Brain microvascular endothelial cell (primary cell): ENCODE measurements around the gene EBF4.
A peak's percentile ranks its signal among the peaks of the same experiment; 100 is the strongest.

Experiments used
- DNase-seq: peaks from one replicate; pipeline ENCODE4 v3.0.0-alpha.2; 2020
- H3K27ac ChIP-seq: fragments of 250-450 bp; sonication (Bioruptor Pico); 2 replicates; pipeline ENCODE4 v1.5.1; 2020; ENCODE audit warnings: mild to moderate bottlenecking, moderate library complexity
- H3K27me3 ChIP-seq: fragments of 250-450 bp; sonication (Bioruptor Pico); replicated peaks from 2 replicates; pipeline ENCODE4 v1.5.1; 2020; ENCODE audit warnings: mild to moderate bottlenecking
- H3K36me3 ChIP-seq: fragments of 250-450 bp; sonication (Bioruptor Pico); replicated peaks from 2 replicates; pipeline ENCODE4 v1.5.1; 2020; ENCODE audit warnings: mild to moderate bottlenecking
- H3K4me3 ChIP-seq: 2 replicates; pipeline ENCODE4 v1.5.1; 2011; ENCODE audit warnings: low read depth, mild to moderate bottlenecking, control low read depth, low read length, moderate library complexity
- CTCF ChIP-seq: IDR thresholded peaks from 2 replicates; pipeline ENCODE4 v1.5.1; 2011; ENCODE audit warnings: low read depth, mild to moderate bottlenecking, moderate library complexity, low read length, control low read depth, inconsistent platforms; ENCODE audit errors: missing control alignments
- in situ Hi-C: cut with HindIII; loops from 2 replicates; pipeline ENCODE4 v1.10.0; 2017; ENCODE audit warnings: low sequenced_read_pairs, low pct_ligation_motif_present

The EBF4 gene

DNA sequence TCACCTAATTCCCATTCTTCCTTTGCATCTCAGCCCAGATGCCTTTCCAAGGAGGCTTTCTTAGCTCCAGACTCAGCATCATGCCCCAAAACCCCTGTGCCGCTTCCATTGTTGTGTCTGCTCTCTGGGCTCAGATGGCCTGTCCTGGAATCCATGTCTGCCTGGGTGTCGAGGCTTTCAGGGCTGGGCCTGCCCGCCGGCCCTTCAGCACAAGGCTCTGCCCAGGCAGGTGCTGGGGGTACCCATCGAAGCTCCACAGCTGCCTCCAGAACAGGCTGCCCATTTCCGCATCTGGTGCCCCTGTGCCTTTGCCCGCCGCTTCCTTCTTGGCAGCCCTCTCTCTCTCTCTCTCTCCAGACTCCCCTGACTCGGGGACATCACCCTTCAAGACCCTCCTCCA lies 106.7 kb downstream of the EBF4 start:
- TF ChIP-seq CTCF = no peak
- peak overlapping the region; percentile 59 for H3K4me3 ChIP-seq
- H3K27ac ChIP-seq = no peak overlapping the region
- H3K27me3 ChIP-seq = peaks cover 37% of the 10 kb centered on the region
- in situ Hi-C loops = no loop called here
- no peaks in the 10 kb centered on the region for H3K36me3 ChIP-seq
- DNase-seq = no peak

- no peaks in the 10 kb centered on the region for H3K36me3 ChIP-seq
- no peak for DNase-seq
- H3K27me3 ChIP-seq = peaks cover 43% of the 10 kb centered on the region
Observed at GRCh38 chr20:2799688-2800520, 107.3 kb downstream of the EBF4 start.

GRCh38 chr20:2800521-2801285 lies 108.1 kb downstream of the EBF4 start, which contains the start of gene CPXM1:
Gene CPXM1 (minus strand): TSS chr20:2800627. CDS start chr20:2800572, 55 bp downstream.
- peaks cover 51% of the 10 kb centered on the region for H3K27me3 ChIP-seq
- in situ Hi-C loops = no loop called here
- TF ChIP-seq CTCF = peak; percentile 22
- H3K27ac ChIP-seq = no peak within 1 kb of the TSS
- no peaks in the 10 kb centered on the region for H3K36me3 ChIP-seq
- peak within 1 kb of the TSS; percentile 59 for H3K4me3 ChIP-seq
- DNase-seq = no peak

More at GRCh38 chr20:2799688-2800520, 107.3 kb downstream of the EBF4 start:
- H3K27ac ChIP-seq = no peak overlapping the region
- TF ChIP-seq CTCF = no peak
- peak overlapping the region; percentile 59 for H3K4me3 ChIP-seq
- in situ Hi-C loops = no loop called here

- no peak overlapping the region for H3K4me3 ChIP-seq
- DNase-seq = no peak
- H3K36me3 ChIP-seq = no peaks in the 10 kb centered on the region
- H3K27me3 ChIP-seq = peaks cover 57% of the 10 kb centered on the region
- H3K27ac ChIP-seq = no peak overlapping the region
- TF ChIP-seq CTCF = no peak
- in situ Hi-C loops = no loop called here
Observed at GRCh38 chr20:2801286-2801728, 108.7 kb downstream of the EBF4 start.

DNA sequence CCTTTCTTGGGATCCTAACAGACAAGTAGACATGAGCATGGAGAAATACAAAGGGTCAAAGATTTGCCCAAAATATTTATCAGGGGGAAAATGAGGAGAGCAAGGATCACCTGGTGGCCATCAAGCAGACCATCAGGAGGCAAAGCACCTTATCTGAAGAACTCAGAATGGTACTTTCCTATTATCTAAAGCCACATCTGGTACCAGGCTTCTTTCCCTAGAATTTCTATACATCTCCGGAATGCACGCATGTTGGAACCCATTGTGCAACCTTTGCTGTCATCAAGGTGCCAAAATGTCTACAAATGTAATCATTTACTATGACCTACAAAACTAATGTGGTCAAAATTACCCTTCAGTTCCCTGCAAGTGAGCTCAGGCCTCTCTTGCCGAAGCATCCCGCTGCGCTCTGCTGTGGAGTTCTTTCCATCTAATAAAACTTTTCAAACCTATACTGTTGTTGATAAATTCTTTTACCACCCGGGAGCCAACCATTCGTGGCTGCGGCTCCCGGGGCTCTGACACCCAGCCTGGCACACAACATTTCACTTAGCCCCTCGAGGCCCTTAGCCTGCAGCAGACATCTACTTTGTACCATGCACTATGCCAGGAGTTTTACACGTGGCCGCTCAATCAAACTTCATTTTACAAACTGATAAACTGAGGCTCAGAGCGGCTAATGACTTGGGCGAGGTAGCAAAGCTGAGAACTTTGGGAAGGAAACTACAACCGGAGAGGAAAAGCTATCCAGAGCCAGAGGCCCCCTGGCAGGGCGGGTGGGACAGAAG lies 111.7 kb downstream of the EBF4 start:
- no peak for TF ChIP-seq CTCF
- Histone ChIP-seq H3K27ac (no peak overlapping the region), H3K36me3 (no peaks in the 10 kb centered on the region), H3K27me3 (peaks cover 66% of the 10 kb centered on the region), H3K4me3 (no peak overlapping the region)
- no peak for DNase-seq
- in situ Hi-C loops = no loop called here
